GM19240 (cell line): ENCODE measurements around the gene ADARB1.

ENCODE experiments used
- DNase-seq: peaks from one replicate; pipeline ENCODE4 v3.0.0; 2011; ENCODE audit warnings: low spot score; ENCODE audit not compliant: insufficient read length

The ADARB1 gene

GRCh38 chr21:45093035-45093532, 18.7 kb downstream of the ADARB1 start:
- no peak for DNase-seq

GRCh38 chr21:45094412-45094811, 20.0 kb downstream of the ADARB1 start:
- DNase-seq = no peak

- no peak for DNase-seq
These were observed 21.1 kb downstream of the ADARB1 start for GRCh38 chr21:45095505-45095904.

GRCh38 chr21:45096217-45096616, 21.8 kb downstream of the ADARB1 start:
- DNase-seq = no peak

GRCh38 chr21:45097827-45098387, 23.5 kb downstream of the ADARB1 start:
- DNase-seq = no peak

GRCh38 chr21:45098867-45099266, 24.5 kb downstream of the ADARB1 start:
- DNase-seq = no peak

- no peak for DNase-seq
These were observed 25.2 kb downstream of the ADARB1 start for GRCh38 chr21:45099571-45099970.

- DNase-seq = no peak
These were observed 26.5 kb downstream of the ADARB1 start for GRCh38 chr21:45100866-45101265.

- no peak for DNase-seq
These were observed 28.1 kb downstream of the ADARB1 start for GRCh38 chr21:45102391-45102932.

GRCh38 chr21:45103971-45104520, 29.7 kb downstream of the ADARB1 start:
- no peak for DNase-seq

GRCh38 chr21:45104560-45104959, 30.2 kb downstream of the ADARB1 start:
- DNase-seq = no peak

GRCh38 chr21:45105906-45106485, 31.6 kb downstream of the ADARB1 start:
- no peak for DNase-seq

GRCh38 chr21:45108034-45108790, 33.8 kb downstream of the ADARB1 start:
- no peak for DNase-seq

- no peak for DNase-seq
These were observed 34.7 kb downstream of the ADARB1 start for GRCh38 chr21:45108808-45109781.

- DNase-seq = peak; percentile 70
These were observed 35.6 kb downstream of the ADARB1 start for GRCh38 chr21:45109831-45110492.

GRCh38 chr21:45110873-45111624, 36.7 kb downstream of the ADARB1 start:
- no peak for DNase-seq

GRCh38 chr21:45111703-45112102, 37.3 kb downstream of the ADARB1 start:
- DNase-seq = no peak

- no peak for DNase-seq
These were observed 38.0 kb downstream of the ADARB1 start for GRCh38 chr21:45112371-45112770.

- DNase-seq = no peak
These were observed 39.2 kb downstream of the ADARB1 start for GRCh38 chr21:45113543-45113942.

- DNase-seq = no peak
These were observed 39.7 kb downstream of the ADARB1 start for GRCh38 chr21:45114072-45114471.
